Keratinocyte (primary cell): Measurements from ENCODE around the gene GRK5.
A peak's percentile ranks its signal among the peaks of the same experiment; 100 is the strongest.

Experiments
- EZH2 ChIP-seq: IDR thresholded peaks from one replicate; pipeline ENCODE4 v1.6.1; 2012; ENCODE audit warnings: inconsistent platforms, mild to moderate bottlenecking, low read length, moderate library complexity
- TF ChIP-seq, protein P1 (sequence below), 3 experiments: IDR thresholded peaks in 1 of 3; conservative IDR thresholded peaks in 1 of 3; optimal IDR thresholded peaks in 1 of 3; 2 replicates in 2 of 3; 3 replicates in 1 of 3; pipeline versions ENCODE3 to v1.5.1; 2011; ENCODE audit warnings: low read length in 3 of 3, mild to moderate bottlenecking in 3 of 3, moderate library complexity in 2 of 3, control low read depth in 1 of 3, inconsistent platforms in 1 of 3; ENCODE audit not compliant: insufficient read depth in 2 of 3; ENCODE audit errors: extremely low read depth in 1 of 3

- TF ChIP-seq, protein P1, sequence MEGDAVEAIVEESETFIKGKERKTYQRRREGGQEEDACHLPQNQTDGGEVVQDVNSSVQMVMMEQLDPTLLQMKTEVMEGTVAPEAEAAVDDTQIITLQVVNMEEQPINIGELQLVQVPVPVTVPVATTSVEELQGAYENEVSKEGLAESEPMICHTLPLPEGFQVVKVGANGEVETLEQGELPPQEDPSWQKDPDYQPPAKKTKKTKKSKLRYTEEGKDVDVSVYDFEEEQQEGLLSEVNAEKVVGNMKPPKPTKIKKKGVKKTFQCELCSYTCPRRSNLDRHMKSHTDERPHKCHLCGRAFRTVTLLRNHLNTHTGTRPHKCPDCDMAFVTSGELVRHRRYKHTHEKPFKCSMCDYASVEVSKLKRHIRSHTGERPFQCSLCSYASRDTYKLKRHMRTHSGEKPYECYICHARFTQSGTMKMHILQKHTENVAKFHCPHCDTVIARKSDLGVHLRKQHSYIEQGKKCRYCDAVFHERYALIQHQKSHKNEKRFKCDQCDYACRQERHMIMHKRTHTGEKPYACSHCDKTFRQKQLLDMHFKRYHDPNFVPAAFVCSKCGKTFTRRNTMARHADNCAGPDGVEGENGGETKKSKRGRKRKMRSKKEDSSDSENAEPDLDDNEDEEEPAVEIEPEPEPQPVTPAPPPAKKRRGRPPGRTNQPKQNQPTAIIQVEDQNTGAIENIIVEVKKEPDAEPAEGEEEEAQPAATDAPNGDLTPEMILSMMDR (optimal IDR thresholded peaks at IDR 0.05 in 1 of 3, IDR thresholded peaks at IDR 0.05 in 1 of 3, conservative IDR thresholded peaks at IDR 0.05 in 1 of 3; ENCODE audit: extremely low read depth in 1 of 3, insufficient read depth in 2 of 3, low read length in 3 of 3): peak; percentile 79 to 96 (median 82)
- TF ChIP-seq EZH2: no peak
Measured at GRCh38 chr10:119199231-119199992, 8.0 kb upstream of the GRK5 start.
